NCI-H1436 (cell line): ENCODE measurements around the gene DEFB114.
"Not testable (repeated sequence)": the region's sequence is repeated elsewhere in the genome, so short reads cannot be mapped to it uniquely, and the experiment has no call there.

Experiments
- DNase-seq: peaks from one replicate; lab custom pipeline; 2025; lab: John Stamatoyannopoulos, UW

The DEFB114 gene, protein sequence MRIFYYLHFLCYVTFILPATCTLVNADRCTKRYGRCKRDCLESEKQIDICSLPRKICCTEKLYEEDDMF

DNA sequence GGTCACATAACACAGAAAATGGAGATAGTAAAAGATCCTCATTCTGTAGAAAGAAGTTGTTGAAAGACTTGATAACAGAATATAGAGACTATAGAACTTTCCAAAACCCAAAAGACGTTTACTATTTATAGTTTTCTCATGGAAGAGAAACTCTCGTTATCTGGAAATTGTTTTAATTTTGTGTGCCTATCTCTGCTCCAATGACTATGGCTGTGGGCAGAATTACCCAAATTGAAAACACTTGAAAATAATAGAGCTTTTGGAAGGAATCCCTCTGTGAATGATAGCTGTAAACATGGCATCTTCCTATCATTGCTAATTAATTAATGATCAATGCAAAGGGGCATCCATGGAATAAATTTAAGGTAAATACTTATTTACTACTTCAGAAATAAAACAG is at the start of gene DEFB114:
Gene DEFB114 (minus strand): TSS at position 101 of the 400 bp plus-strand sequence. CDS start 59 bp downstream, at position 42.
- no peak for DNase-seq

DNA sequence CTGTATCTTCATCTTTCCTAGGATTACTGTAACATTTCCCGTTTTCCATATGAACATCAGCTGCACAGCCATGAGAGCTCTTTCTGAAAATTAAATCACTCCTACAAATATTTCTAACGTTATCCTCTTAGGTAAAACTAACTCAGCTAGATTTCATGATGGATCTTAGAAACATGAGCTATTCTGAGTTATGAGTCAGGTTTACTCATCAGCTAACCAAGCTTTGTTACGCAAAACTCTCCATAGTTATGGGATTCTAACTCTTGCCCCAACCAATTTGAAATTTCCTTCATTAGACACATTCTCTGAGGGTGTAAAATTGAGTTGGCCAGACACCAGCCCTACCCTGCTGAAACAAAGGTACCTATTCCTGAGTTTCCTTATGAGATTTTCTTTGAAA is 43.9 kb upstream of the DEFB114 start:
- no peak for DNase-seq

DNA sequence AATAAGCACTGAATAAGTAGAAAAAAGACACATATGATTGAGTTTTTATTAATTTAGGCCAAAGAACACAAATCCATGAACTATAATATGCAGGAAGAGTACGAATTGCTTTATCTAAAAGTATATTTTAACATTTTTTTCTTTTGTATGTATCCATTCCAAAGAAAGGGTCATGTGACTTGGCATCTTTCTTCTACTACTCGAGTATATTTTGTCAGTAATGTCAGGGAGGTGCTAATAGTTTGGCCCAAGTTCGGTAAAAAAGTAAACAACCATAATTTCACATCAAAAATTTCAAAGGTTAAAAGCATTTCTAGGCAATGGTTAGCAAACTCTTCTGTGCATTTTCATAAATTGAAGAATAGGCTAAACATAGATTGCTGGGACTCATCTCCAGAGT is 39.2 kb upstream of the DEFB114 start:
- no peak for DNase-seq

DNA sequence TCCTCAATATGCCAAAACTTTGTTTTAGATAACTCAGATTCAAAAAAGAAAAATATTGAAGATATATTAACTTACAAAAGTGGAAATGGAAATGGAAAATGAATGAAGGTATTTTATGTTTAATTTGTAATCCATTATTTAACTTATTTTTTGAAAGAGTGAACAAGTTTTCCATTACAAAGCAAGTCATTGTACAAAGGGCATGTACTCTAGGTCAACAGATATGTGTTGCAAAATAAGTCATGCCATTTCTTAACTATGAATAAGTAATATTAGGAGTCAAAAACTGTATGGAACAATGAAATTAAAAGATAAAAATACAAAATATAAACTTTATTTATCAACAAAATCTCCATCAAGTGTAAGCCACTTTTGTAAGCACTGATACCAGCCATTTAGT is 31.3 kb upstream of the DEFB114 start:
- DNase-seq = no peak

DNA sequence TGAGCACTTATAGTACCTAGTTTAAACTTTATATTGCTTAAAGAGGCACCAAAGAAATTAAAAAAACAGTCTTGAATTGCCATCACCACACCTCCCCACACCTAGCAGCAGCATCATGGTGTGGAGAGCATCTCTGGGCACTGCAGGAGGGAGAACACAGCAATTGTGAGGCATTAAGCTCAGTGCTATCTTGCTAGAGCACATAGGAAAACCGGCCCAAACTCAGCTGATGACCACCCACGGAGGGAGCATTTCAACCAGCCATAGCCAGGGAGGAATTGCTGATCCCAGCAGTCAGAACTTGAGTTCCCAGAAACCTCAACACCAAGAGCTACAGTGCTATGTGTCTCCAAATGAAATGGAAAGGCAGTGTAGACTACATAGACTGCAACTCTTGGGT is 24.9 kb upstream of the DEFB114 start:
- no peak for DNase-seq

DNA sequence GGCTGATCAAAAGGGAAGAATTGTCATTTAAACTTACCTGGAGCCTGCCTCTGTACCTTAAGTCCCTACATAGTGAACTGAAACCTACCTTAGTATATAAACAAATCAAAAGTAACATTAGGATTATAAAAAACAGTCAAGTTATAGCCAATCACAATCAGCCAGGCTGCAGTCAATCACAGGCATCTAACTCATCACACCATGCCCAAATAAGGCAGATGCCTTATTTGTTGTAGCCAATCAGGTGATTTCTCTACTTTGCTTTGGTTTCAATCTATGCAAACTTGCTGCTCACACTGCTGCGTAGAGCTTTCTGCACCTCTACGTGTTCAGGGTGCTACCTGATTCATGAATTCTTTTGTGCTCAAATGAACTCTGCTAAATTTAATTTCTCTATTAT is 23.8 kb upstream of the DEFB114 start:
- no peak for DNase-seq

DNA sequence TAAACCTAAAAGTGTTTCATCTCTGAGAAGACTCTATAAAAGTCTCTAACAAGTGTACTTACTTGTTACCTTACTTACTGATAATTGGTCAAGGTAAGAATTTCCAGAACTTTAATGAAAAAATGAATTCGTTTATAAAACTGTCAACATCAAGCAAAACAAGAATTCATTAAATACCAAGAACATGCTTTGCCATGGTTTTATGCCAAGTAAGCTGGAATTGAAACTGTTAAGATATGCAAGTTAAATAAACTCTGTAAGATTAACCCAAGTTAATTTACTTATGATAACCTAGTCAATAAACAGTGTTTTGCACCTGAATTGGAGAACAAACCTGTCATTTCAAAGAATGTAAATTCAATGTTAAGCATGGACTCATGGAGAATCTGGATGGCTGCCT is 22.6 kb upstream of the DEFB114 start:
- no peak for DNase-seq

DNA sequence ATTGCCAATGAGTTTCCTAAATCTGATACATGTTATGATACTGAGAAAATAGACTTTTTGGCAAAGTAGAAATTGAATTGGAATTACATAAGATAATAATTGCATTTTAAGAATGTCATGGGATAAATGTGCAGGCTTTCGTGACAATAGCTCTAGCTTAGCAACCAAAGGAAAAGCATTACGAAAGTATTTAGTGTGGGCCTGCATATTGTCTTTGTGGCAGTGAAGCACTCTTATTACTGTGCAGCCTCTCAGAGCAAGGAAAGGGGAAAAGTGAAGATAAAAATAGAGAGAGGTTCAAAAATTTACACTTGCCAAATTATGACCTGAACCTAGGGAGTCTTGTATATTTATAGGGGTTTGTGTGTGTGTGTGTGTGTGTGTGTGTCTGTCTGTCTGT is 18.1 kb upstream of the DEFB114 start:
- DNase-seq = no peak

DNA sequence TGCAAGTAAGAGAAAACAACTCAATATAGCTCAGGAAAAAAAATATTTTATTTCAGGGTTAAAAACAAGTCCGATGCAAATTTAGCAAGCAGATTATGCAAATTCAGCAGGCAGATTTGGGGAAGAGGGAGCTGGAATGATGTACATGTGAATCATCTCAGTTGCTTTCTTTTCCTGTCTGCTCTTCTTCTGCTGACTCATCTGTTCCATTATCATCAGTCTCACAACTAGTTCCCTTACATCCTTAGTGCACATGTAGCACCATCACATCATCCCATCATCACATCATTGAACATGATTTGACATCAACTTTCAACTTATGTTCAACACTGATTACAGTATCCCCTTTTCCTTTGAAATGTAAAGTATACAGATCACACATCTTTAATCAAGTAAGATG is 16.9 kb upstream of the DEFB114 start:
- no peak for DNase-seq

DNA sequence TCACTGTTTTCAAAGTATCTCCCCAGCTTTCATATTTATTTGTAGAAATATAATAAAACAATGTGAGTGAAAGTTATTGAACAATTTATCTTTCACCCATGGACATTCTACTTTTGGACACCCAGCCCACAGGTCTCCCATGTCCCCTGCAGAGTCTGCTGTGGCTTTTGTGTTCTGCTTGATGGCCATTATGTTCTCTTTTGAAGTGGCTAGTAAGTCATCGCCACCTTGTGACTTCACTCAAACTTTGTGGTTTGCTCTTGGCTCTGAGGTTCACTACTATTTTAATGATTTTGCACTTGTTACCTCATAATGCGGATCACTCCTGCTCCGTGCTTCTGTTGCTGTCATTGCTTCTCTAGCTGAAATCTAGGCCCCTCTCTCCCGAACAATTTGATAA is 15.6 kb upstream of the DEFB114 start:
- DNase-seq = no peak

DNA sequence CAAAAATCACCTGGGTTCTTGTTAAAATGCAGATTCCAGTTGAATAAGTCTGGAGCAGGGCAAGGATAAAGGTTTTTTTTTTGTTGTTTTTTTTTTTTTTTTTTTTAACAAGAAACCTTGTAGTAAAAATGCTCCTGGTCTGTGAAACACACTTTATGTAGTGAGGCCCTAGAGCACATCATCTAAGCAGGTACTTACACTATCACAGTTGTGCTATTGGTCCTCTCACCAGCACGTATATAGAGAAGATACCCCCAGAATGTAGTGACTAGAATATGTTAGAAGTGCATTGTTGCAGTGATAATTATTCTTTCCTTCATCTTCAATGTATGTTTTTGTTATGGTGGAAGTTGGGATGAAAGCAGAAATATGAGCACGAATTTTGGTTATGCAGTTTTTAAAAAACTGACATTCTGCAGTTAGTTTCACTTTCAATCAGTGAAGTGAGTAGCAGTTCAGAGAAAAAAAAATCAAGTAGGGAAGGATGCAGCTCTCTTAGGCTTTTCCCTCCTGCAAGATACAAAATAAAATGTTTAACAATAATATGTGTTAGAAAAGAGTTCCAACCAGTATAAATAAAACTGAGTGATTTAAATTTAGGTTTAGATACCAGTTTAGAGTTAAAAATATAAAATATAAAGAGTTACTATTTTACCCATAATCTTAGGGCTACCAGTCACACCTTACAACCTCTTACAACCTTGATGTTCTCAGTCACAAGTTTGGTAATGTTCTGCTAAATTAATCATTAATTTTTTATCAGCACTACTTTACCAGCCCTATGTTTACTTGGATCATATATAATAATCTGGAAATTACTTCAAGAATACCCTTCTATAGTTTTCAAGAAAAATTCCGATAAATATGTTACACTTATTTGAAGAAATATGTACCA is 14.6 kb upstream of the DEFB114 start:
- no peak for DNase-seq

DNA sequence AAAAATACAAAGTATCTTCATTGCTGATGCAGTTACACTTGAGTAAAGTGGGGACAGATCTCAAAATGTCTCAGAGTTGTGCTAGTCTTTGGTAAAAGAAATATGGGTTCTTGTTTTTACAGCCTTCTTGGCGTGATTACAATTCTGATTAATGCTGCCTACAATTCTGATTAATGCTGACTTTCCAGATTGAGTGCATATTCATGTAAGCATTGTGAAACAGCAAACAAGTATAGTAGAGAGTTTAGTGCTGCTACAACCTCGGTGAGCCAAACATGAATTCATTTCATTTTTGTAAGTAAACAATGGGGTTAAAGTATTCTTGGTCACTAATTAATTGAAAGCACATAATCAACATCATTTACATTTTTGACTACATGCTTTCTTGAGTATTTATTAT is 5.6 kb upstream of the DEFB114 start, which contains the start of gene DEFB113:
Gene DEFB113 (minus strand): TSS at position 21 of the 400 bp plus-strand sequence. CDS start 0 bp downstream, at position 21.
- no peak for DNase-seq

DNA sequence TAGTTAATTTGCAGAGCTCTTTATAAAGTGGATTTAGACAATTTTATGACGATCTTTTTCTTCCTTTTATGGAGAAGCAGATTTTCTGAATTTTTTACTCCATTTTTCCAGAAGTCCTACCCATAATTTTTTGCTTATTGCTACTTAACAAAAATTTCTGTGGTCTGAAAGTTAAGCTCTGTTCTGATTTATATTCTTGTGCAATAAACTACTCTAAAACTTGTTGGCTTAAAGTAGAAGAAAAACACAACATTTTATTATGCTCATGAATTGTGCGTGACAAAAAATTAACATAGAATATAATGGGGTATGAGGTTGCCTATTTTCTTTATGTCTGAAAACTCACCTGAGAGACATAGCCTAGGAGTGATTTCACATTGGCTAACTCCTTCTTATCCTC is 2.9 kb upstream of the DEFB114 start:
- no peak for DNase-seq

DNA sequence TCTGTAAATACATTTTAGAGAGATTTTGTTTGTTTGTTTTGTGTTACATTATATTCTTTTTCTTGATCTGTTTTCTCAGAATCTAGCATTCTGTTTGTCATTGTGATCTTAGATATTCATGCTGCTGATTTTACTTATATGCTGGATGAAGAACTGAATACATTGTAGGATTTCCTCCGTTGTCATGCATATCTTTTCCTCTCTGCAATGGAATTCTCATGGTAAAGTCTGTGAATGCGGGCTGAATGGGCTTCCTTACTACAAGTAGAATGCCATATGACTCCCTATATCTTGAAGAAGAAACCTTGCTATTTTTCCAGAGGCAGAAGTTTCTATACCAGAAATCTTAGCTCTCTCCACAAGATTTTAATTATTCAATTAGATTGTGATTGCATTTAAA is 2.4 kb upstream of the DEFB114 start:
- DNase-seq = no peak

DNA sequence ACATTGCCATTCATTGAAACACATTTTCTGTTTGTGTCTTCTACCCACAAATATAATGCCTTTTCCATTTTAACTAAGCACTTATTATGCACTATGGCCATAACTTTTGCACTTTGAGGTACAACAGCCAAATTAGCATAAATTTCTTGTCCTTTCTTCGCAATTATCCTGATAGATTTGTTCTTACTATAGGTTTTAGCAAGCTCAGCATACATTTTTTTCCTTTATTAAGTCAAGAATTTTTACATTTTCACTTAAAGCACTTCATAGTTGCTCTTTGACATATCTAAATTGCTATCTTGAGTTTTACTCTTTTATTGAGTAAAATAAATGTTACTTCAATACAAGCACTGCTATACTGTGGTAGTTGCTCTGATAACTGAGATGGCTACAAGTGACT is 5.8 kb downstream of the DEFB114 start:
- DNase-seq = no peak

DNA sequence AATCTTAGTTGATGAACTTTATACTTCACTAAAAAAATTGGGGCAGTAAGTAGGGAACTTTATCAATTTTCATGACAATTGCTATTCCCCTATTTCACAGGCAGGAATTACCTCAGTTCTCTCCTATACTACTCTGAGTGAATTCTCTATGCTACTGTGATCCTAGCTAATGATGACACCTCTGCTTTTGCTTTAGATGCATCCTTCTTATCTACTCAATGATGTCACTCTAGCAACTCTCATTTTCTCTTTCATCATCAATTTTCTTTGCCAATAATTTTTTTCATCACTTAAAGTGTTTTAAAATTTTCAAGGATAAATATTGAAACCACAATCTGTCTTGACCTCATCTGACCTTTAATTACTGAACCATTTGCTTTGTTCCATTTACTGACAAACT is 8.1 kb downstream of the DEFB114 start:
- no peak for DNase-seq

DNA sequence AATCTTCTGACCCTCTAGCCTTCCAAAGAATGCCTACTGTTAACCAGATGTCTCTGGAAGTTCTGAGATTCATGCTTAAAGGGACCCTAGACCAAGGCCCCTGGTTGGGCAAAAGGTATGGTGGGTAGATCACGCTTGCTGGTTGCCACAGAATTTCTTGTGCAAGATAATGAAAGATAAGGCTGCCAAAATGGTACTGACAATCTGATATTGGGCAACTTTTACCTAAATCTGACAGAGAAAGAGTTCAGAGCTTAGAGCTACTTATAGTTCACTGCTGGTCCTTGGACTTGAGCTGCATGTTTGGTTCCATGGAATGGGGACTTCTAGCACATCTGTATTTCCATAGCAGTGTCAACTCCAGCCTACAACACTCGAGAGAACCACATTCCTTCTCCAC is 12.0 kb downstream of the DEFB114 start:
- DNase-seq = no peak

DNA sequence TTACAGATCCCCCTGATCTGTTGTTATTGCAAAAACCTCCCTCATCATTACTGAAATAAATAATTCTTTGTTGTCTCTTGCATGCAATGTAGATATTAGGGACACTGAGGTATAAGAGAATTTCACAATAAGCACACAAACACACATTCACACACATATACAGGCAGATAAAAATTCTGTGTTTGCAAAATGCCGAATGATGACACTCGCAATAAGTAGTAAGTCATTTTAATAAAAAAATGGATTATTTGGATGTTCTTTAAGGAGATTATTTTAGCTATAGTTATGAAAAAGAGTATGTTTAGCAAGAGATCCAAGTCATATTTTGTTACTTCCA is 13.6 kb downstream of the DEFB114 start:
- DNase-seq = no peak

DNA sequence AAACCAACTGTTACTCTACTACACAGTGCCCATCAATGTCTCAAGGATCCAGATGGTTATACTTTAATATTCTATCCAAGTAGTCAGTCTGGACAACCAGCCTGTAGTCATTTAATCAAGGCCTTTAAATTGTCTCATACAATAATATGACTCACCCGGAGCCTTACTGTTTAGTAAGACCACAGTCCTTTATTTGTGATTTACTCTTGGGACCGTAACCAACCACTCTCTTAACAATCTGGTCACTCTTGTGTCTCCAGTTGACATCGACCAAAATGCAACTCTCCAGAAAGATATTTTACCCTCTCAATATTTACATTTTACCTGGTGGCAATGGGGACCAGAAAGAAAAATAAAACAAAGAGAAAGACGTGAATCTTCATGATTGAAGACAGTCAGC is 14.9 kb downstream of the DEFB114 start:
- no peak for DNase-seq

DNA sequence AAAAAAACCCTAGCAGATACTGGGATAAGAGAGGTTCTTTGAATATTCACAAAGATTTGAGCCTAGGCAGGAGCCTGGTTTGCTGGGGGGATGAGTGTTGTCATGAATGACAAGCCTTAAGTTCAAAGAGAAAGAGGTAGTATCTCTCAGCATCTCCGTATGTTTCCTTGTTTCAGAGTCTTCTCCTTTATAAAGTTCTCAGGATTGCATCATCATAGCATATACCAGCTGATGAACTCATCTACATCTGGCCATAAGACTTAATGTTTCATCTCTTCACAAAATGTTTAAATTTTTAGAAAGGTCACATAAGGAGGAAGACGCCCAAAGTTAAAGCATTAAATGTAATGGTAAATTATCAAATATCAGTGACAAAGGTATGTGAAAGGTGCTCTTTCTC is 17.1 kb downstream of the DEFB114 start:
- no peak for DNase-seq

DNA sequence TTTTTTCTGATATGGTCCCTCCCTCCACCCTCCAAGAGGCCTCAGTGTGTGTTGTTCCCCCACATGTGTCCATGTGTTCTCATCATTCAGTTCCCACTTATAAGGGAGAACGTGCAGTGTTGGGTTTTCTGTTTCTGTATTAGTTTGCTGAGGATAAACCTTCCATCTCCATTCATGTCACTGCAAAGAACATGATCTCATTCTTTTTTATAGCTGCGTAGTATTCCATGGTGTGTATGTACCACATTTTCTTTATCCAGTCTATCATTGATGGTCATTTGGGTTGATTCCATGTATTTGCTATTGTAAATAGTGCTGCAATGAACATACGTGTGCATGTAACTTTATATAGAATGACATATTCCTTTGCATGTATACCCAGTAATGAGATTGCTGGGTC is 19.9 kb downstream of the DEFB114 start:
- not testable (repeated sequence) for DNase-seq

DNA sequence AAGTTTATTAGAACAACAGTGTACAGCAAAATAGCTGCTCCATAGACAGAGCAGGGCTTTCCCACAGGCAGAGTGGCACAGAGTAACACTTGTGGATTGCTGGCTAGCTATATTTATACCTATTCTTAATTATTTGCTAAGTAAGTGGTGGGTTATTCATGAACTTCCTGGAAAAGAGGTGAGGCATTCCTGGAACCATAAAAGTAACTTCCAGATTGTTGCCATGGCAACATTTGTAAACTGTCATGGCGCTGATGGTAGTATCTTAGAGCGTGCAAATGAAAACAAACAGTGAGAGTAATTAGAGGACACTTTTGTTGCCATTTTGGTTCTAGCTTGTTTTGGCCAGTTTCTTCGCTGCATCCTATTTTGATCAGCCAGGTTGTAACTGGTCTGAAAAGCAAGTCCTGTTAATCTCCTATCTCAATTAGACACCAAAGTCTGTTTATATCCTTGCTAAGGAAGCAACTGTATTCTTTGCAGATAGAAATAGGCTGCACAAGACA is 23.9 kb downstream of the DEFB114 start:
- no peak for DNase-seq

DNA sequence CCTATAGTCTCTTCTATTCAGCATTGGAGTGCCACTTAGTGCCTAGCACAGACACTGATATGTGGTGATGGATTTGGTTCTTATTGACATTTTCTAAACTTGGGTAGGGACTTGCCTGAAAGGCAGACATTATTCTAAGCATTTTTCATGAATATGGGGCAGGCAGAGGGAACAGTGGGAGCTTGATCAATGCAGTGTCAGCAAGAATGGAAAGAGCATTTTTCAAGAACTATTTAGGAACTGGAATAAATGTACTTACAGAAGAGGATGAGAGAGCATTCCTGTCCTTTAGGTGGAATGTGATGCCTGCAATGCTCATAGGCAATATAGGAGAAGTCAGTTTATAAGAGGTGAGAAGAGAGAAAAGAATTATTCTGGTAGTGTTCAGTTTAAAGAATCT is 26.2 kb downstream of the DEFB114 start:
- no peak for DNase-seq

DNA sequence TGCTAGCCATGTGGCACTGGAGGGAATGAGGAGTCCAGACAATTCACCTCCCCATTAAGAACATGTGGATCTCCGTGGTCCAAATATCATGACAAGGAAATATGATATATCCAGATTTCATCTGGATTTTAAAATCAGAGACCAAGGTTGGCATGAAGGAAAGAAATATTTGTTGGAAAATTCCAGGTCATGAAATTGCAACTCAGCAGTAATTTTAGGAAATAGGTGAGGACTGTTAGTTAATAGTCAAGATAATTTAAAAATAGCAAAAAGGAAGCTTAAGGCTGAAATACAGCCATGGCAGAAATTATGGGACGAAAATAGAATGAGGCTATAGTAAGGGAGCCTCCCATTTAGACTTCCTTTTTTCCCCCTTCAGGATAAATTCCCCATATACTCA is 26.9 kb downstream of the DEFB114 start:
- DNase-seq = no peak
